OCI-LY7 (cell line): ENCODE data around the gene ZMYND8. TPM values are rescaled to one million over a fixed set of nuclear protein-coding genes. Genes with fewer than 3 reads are reported as not detected.
"Not testable (repeated sequence)": the region's sequence is repeated elsewhere in the genome, so short reads cannot be mapped to it uniquely, and the experiment has no call there.

Experiments used
- BruUV-seq: library from RNA; stranded (reverse); fragments of 400-500 nt; replicated peaks from 2 replicates; lab custom pipeline; 2021; lab: Mats Ljungman, UMichigan
- CTCF ChIA-PET: fragments of 300-600 bp; sonication (Branson Sonifier 250); formaldehyde crosslinking; loops from one replicate; lab custom pipeline; 2022; ENCODE audit warnings: antibody characterized with exemption; ENCODE audit not compliant: unreplicated experiment; lab: Charles Lee
- POLR2A ChIA-PET: fragments of 300-600 bp; sonication (Branson Sonifier 250); formaldehyde crosslinking; loops from one replicate; lab custom pipeline; 2022; ENCODE audit warnings: antibody characterized with exemption; lab: Charles Lee
- DNase-seq: peaks from one replicate; pipeline ENCODE4 v3.0.0-alpha.2; 2015; ENCODE audit warnings: low spot score
- H2AFZ ChIP-seq: fragments of 200-600 bp; sonication (generic), shearing (Covaris generic); 2 replicates; pipeline ENCODE4 v1.6.1; 2014; ENCODE audit warnings: mild to moderate bottlenecking, antibody characterized with exemption, low read length, moderate library complexity
- H3K27ac ChIP-seq: fragments of 200-600 bp; sonication (generic); 2 replicates; pipeline ENCODE4 v1.5.1; 2014; ENCODE audit warnings: mixed run types, low read depth, mild to moderate bottlenecking, moderate library complexity, low read length, inconsistent platforms; ENCODE audit not compliant: poor library complexity, severe bottlenecking
- H3K36me3 ChIP-seq: fragments of 200-600 bp; sonication (generic); 2 replicates; pipeline ENCODE4 v1.6.1; 2014; ENCODE audit warnings: mild to moderate bottlenecking, antibody characterized with exemption, low read length, moderate library complexity, mixed read lengths; ENCODE audit not compliant: insufficient read depth
- H3K4me1 ChIP-seq: fragments of 200-600 bp; sonication (generic); 2 replicates; pipeline ENCODE4 v1.5.1; 2014; ENCODE audit warnings: mild to moderate bottlenecking, low read length; ENCODE audit not compliant: insufficient read depth, poor library complexity, severe bottlenecking
- H3K4me2 ChIP-seq: fragments of 200-600 bp; sonication (generic); 2 replicates; pipeline ENCODE4 v1.6.1; 2014; ENCODE audit warnings: mild to moderate bottlenecking, low read length
- H3K4me3 ChIP-seq: fragments of 200-600 bp; sonication (generic); 2 replicates; pipeline ENCODE4 v1.5.1; 2014; ENCODE audit warnings: mild to moderate bottlenecking, low read depth, low read length; ENCODE audit not compliant: poor library complexity, severe bottlenecking
- H3K79me2 ChIP-seq: fragments of 200-600 bp; sonication (generic); 2 replicates; pipeline ENCODE4 v1.6.1; 2016; ENCODE audit warnings: low read depth, mild to moderate bottlenecking, low read length, moderate library complexity, mixed read lengths; ENCODE audit not compliant: insufficient read depth
- H3K9me2 ChIP-seq: fragments of 200-600 bp; sonication (generic); 2 replicates; pipeline ENCODE4 v1.6.1; 2016; ENCODE audit warnings: mild to moderate bottlenecking, low read length, mixed read lengths; ENCODE audit not compliant: insufficient read depth
- H3K9me3 ChIP-seq: fragments of 200-600 bp; sonication (generic); 2 replicates; pipeline ENCODE4 v1.6.1; 2014; ENCODE audit warnings: mild to moderate bottlenecking, mixed run types, low read length, mixed read lengths
- H4K20me1 ChIP-seq: fragments of 200-600 bp; sonication (generic); 2 replicates; pipeline ENCODE4 v1.6.1; 2014; ENCODE audit warnings: mild to moderate bottlenecking, antibody characterized with exemption, low read length, moderate library complexity, mixed read lengths; ENCODE audit not compliant: insufficient read depth
- EZH2phosphoT487 ChIP-seq: fragments of 200-600 bp; sonication (generic); IDR thresholded peaks from 2 replicates; pipeline ENCODE4 v1.6.1; 2018; ENCODE audit warnings: low read depth, borderline replicate concordance, mild to moderate bottlenecking, mixed run types, antibody characterized with exemption, low read length, moderate library complexity, mixed read lengths
- intact Hi-C: fragments of 100-400 bp; cut with micrococcal nuclease; formaldehyde crosslinking; loops from one replicate; pipeline ENCODE4 v1.10.0; 2022; ENCODE audit not compliant: unreplicated experiment
- total RNA-seq, 2 experiments: library from RNA; depleted of rRNA in 1 of 2; stranded (reverse); fragments of >200 nt in 1 of 2; shearing (Covaris generic) in 1 of 2; gene quantifications; 2 replicates each; pipeline ENCODE4 v1.2.3, GENCODE V29; 2014 to 2022
- TF ChIP-seq, protein P1 (sequence below): fragments of 200-600 bp; sonication (generic); conservative IDR thresholded peaks from 2 replicates; pipeline ENCODE4 v1.5.1; 2014; ENCODE audit warnings: mild to moderate bottlenecking, antibody characterized with exemption, low read length, moderate library complexity, mixed read lengths

The ZMYND8 gene
- total RNA-seq, 2 experiments from 2014 or later, result 30.4 to 69.1 TPM

DNA sequence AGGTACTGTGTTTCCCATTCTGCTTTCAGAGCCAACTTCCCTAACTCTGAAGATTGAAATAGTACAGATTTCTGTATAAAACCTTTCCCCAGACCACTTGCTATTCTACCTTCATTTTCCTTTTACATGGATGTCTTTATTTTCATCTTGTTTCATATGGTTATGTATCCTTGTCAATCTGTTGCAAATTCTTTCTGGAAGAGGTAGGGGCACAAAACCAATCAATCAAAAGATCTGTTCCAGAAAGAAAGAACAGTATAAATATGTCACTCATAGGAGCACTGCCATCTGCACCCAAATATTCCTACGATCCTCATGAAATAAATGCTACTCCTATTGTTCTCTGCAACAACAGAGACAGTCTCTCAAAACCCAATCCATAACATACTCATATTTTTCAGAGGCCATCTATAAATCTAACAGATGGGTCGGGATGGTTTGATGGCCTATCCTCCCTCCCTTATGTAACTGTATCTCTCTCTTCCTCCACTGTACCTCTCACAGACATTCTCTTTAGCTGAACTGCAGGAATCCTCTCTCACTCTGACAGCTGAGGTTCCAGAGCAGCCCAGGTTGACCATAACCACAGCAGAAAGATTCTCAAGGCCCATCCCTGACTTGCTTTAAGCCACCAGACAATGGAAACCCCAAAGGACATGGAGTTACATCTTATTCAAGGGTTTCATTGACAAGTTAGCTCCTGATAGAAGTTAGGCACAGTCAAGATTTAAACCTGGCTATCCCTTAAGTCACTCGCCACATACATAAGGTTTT, 112.8 kb downstream of the ZMYND8 start:
- Histone ChIP-seq H3K4me2 (no peak overlapping the region), H4K20me1 (no peaks in the 10 kb centered on the region), H3K9me2 (no peaks in the 10 kb centered on the region), H3K4me1 (peaks cover 6% of the 10 kb centered on the region), H3K9me3 (no peaks in the 10 kb centered on the region), H3K27ac (no peak overlapping the region), H3K4me3 (no peak overlapping the region), H3K36me3 (peaks cover 92% of the 10 kb centered on the region), H2AFZ (no peak overlapping the region), H3K79me2 (peaks cover 6% of the 10 kb centered on the region; the same call in 1 of the 2 replicates)
- ChIA-PET POLR2A (no interaction called here), CTCF (no interaction called here)
- no TSS peak for BruUV-seq
- TF ChIP-seq EZH2phosphoT487, result no peak
- TF ChIP-seq, protein P1, sequence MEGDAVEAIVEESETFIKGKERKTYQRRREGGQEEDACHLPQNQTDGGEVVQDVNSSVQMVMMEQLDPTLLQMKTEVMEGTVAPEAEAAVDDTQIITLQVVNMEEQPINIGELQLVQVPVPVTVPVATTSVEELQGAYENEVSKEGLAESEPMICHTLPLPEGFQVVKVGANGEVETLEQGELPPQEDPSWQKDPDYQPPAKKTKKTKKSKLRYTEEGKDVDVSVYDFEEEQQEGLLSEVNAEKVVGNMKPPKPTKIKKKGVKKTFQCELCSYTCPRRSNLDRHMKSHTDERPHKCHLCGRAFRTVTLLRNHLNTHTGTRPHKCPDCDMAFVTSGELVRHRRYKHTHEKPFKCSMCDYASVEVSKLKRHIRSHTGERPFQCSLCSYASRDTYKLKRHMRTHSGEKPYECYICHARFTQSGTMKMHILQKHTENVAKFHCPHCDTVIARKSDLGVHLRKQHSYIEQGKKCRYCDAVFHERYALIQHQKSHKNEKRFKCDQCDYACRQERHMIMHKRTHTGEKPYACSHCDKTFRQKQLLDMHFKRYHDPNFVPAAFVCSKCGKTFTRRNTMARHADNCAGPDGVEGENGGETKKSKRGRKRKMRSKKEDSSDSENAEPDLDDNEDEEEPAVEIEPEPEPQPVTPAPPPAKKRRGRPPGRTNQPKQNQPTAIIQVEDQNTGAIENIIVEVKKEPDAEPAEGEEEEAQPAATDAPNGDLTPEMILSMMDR, result no peak
- DNase-seq, result no peak
- intact Hi-C loops, result no loop called here

DNA sequence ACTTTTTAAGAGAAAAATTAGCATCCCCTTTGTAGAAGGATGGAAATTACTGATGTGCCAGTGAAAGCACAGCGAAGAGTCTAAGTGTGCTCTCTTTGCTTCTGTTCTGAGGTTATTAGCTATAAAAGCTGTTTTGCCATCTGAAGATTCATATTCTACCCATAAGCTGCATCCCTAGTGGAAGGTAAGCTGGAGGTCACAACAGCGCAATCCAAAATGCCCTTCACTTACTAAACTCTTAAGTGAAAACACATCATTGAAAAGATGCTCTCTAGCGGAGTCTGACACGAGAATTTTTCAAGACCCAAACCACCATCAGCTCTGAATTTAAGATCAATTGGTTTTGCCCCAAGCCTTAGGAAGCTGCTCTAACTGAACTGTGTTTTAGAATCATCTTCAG, 113.5 kb downstream of the ZMYND8 start:
- H3K4me1 ChIP-seq, result peaks cover 6% of the 10 kb centered on the region
- no peak for TF ChIP-seq EZH2phosphoT487
- TF ChIP-seq, protein P1, result no peak
- H3K79me2 ChIP-seq, result peaks cover 6% of the 10 kb centered on the region; the same call in 1 of the 2 replicates
- no peak overlapping the region for H2AFZ ChIP-seq
- no TSS peak for BruUV-seq
- ChIA-PET CTCF (no interaction called here), POLR2A (no interaction called here)
- no peaks in the 10 kb centered on the region for H3K9me3 ChIP-seq
- no peak overlapping the region for H3K27ac ChIP-seq
- intact Hi-C loops, result no loop called here
- H3K36me3 ChIP-seq, result peaks cover 92% of the 10 kb centered on the region
- H3K9me2 ChIP-seq, result no peaks in the 10 kb centered on the region
- H3K4me3 ChIP-seq, result no peak overlapping the region
- H3K4me2 ChIP-seq, result no peak overlapping the region
- no peaks in the 10 kb centered on the region for H4K20me1 ChIP-seq
- no peak for DNase-seq

DNA sequence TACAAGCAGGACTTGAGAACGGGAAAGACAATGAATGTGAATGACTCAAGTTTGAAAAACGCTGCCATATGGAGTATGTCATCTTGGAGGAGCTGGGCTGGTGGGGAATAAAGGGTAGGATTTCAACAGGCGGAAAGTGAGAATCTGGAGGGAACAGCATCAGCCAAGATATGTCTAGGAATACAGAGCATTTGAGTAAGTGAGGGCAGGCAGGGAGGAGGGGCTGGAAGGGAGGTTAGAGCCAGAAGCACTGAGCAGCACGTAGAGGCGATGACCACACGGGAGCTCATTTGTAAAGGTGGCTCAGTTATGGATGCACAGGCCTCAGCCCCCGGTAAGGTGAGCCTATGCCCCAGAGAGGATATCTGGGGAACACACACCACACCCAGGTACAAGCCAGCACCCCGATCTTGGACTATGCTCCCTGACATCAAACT, 115.1 kb downstream of the ZMYND8 start:
- no peaks in the 10 kb centered on the region for H3K4me1 ChIP-seq
- TF ChIP-seq, protein P1, result no peak
- TF ChIP-seq EZH2phosphoT487, result no peak
- H3K9me3 ChIP-seq, result no peaks in the 10 kb centered on the region
- ChIA-PET CTCF (no interaction called here), POLR2A (interaction anchor here (0.7 kb wide), 1 partner anchor 37 kb away, joined by 4 read pairs; no protein-coding TSS in a partner anchor)
- no peak for DNase-seq
- peaks cover 6% of the 10 kb centered on the region; the same call in 1 of the 2 replicates for H3K79me2 ChIP-seq
- H2AFZ ChIP-seq, result no peak overlapping the region
- H3K36me3 ChIP-seq, result peaks cover 92% of the 10 kb centered on the region
- intact Hi-C loops, result no loop called here
- H3K27ac ChIP-seq, result no peak overlapping the region
- no peaks in the 10 kb centered on the region for H4K20me1 ChIP-seq
- TSS peak; percentile 59 for BruUV-seq
- no peak overlapping the region for H3K4me2 ChIP-seq
- no peaks in the 10 kb centered on the region for H3K9me2 ChIP-seq
- no peak overlapping the region for H3K4me3 ChIP-seq

DNA sequence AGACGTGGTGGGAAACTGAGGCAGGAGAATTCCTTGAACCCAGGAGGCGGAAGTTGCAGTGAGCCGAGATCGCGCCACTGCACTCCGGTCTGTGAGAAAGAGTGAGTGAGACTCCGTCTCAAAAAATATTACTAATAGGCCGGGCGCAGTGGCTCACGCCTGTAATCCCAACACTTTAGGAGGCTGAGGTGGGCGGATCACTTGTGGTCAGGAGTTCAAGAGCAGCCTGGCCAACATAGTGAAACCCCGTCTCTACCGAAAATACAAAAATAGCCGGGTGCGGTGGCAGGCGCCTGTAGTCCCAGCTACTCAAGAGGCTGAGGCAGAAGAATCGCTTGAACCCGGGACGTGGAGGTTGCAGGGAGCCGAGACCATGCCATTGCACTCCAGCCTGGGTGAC, 116.4 kb downstream of the ZMYND8 start:
- H4K20me1 ChIP-seq, H3K4me1 ChIP-seq, DNase-seq, intact Hi-C loops, H3K9me3 ChIP-seq, H2AFZ ChIP-seq, H3K9me2 ChIP-seq, BruUV-seq, H3K27ac ChIP-seq, CTCF ChIA-PET, H3K4me2 ChIP-seq, H3K4me3 ChIP-seq, H3K79me2 ChIP-seq: not testable (repeated sequence)
- POLR2A ChIA-PET, result interaction anchor here (0.6 to 0.7 kb wide), 2 partner anchors 14 to 142 kb away, joined by 3 to 4 read pairs; no protein-coding TSS in a partner anchor
- peaks cover 92% of the 10 kb centered on the region for H3K36me3 ChIP-seq
